MM.1S (cell line): ENCODE results near the gene KEAP1.

Experiments
- EZH2 ChIP-seq: fragments of 300-600 bp; sonication (generic); optimal IDR thresholded peaks from 2 replicates; pipeline ENCODE3; 2017; ENCODE audit warnings: low read depth, mild to moderate bottlenecking, antibody characterized with exemption, low read length, mixed read lengths
- TF ChIP-seq, protein P1 (sequence below): fragments of 300-600 bp; sonication (generic); IDR thresholded peaks from 2 replicates; pipeline ENCODE4 v1.5.1; 2016; ENCODE audit warnings: antibody characterized with exemption, low read length, mixed read lengths

GRCh38 chr19:10450853-10451609 lies 52.1 kb downstream of the KEAP1 start:
- TF ChIP-seq, protein P1, sequence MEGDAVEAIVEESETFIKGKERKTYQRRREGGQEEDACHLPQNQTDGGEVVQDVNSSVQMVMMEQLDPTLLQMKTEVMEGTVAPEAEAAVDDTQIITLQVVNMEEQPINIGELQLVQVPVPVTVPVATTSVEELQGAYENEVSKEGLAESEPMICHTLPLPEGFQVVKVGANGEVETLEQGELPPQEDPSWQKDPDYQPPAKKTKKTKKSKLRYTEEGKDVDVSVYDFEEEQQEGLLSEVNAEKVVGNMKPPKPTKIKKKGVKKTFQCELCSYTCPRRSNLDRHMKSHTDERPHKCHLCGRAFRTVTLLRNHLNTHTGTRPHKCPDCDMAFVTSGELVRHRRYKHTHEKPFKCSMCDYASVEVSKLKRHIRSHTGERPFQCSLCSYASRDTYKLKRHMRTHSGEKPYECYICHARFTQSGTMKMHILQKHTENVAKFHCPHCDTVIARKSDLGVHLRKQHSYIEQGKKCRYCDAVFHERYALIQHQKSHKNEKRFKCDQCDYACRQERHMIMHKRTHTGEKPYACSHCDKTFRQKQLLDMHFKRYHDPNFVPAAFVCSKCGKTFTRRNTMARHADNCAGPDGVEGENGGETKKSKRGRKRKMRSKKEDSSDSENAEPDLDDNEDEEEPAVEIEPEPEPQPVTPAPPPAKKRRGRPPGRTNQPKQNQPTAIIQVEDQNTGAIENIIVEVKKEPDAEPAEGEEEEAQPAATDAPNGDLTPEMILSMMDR = no peak
- no peak for TF ChIP-seq EZH2
